ENCODE results near the gene TBRG4. TPM values are rescaled to one million over a fixed set of nuclear protein-coding genes. Genes with fewer than 3 reads are reported as not detected.

Gene TBRG4
- total RNA-seq, 1 experiment from 2014 or later: 107 TPM

- BruUV-seq (replicated peaks): no TSS peak
- no peaks in the 10 kb centered on the region for H3K9me2 ChIP-seq (replicated peaks; ENCODE audit: low read length)
- H4K20me1 ChIP-seq (ENCODE audit: low read length): no peaks in the 10 kb centered on the region
- no peaks in the 10 kb centered on the region for H3F3A ChIP-seq (ENCODE audit: low read length, unreplicated experiment)
- ChIA-PET POLR2A (ENCODE audit: unreplicated experiment) (no interaction called here), CTCF (no interaction called here)
- ATAC-seq: no peak
- H3K4me2 ChIP-seq (ENCODE audit: low read length): no peak overlapping the region
- no peak overlapping the region for H3K9ac ChIP-seq (ENCODE audit: low read length)
- H3K79me2 ChIP-seq (ENCODE audit: low read length): no peaks in the 10 kb centered on the region
- H3K27me3 ChIP-seq (ENCODE audit: low read length): no peaks in the 10 kb centered on the region
- H2AFZ ChIP-seq (ENCODE audit: low read length): no peak overlapping the region
- H3K9me3 ChIP-seq (ENCODE audit: low read length): no peaks in the 10 kb centered on the region
- no peaks in the 10 kb centered on the region for H3K4me1 ChIP-seq (ENCODE audit: insufficient read depth, low read length)
- no peak overlapping the region for H3K4me3 ChIP-seq (ENCODE audit: low read length)
- TF ChIP-seq EZH2phosphoT487 (IDR thresholded peaks at IDR 0.05; ENCODE audit: borderline replicate concordance, low read length) (no peak), CTCF (conservative IDR thresholded peaks at IDR 0.05; ENCODE audit: low read depth, low read length) (no peak), EZH2 (IDR thresholded peaks at IDR 0.05; ENCODE audit: low read length, unreplicated experiment) (no peak)
- intact Hi-C loops (cut with micrococcal nuclease): no loop called here
- H3K27ac ChIP-seq (ENCODE audit: low read length): no peak overlapping the region
- no peak for DNase-seq
- no peaks in the 10 kb centered on the region; the same call in 1 of the 2 replicates for H3K36me3 ChIP-seq (ENCODE audit: low read depth, low read length)
Measured at GRCh38 chr7:45065031-45065995, 46.2 kb downstream of the TBRG4 start.

GRCh38 chr7:45064047-45064725 is 47.3 kb downstream of the TBRG4 start:
- no peak overlapping the region for H2AFZ ChIP-seq (ENCODE audit: low read length)
- no peak for TF ChIP-seq CTCF (conservative IDR thresholded peaks at IDR 0.05; ENCODE audit: low read depth, low read length)
- ChIA-PET CTCF (no interaction called here), POLR2A (ENCODE audit: unreplicated experiment) (no interaction called here)
- no peaks in the 10 kb centered on the region for H4K20me1 ChIP-seq (ENCODE audit: low read length)
- no peak for ATAC-seq
- H3K27me3 ChIP-seq (ENCODE audit: low read length): no peaks in the 10 kb centered on the region
- H3K4me3 ChIP-seq (ENCODE audit: low read length): no peak overlapping the region
- intact Hi-C loops (cut with micrococcal nuclease): no loop called here
- DNase-seq: no peak
- no peak overlapping the region for H3K9ac ChIP-seq (ENCODE audit: low read length)
- H3K4me2 ChIP-seq (ENCODE audit: low read length): no peak overlapping the region
- no peaks in the 10 kb centered on the region for H3F3A ChIP-seq (ENCODE audit: low read length, unreplicated experiment)
- no peaks in the 10 kb centered on the region for H3K4me1 ChIP-seq (ENCODE audit: insufficient read depth, low read length)
- H3K9me2 ChIP-seq (replicated peaks; ENCODE audit: low read length): no peaks in the 10 kb centered on the region
- BruUV-seq (replicated peaks): no TSS peak
- no peak overlapping the region for H3K27ac ChIP-seq (ENCODE audit: low read length)
- no peaks in the 10 kb centered on the region for H3K79me2 ChIP-seq (ENCODE audit: low read length)
- no peaks in the 10 kb centered on the region; the same call in 1 of the 2 replicates for H3K36me3 ChIP-seq (ENCODE audit: low read depth, low read length)
- H3K9me3 ChIP-seq (ENCODE audit: low read length): no peaks in the 10 kb centered on the region
